RWPE2 (cell line): ENCODE results near the gene FAM110D.

Experiments used
- ATAC-seq: fragments of 200-7000 bp; cut with Tn5 transposase; 3 replicates; pipeline ENCODE4 v1.9.1; 2021; ENCODE audit warnings: low read depth
- DNase-seq: peaks from one replicate; pipeline ENCODE4 v3.0.0-alpha.2; 2020; ENCODE audit warnings: low spot score
- H3K27ac ChIP-seq: fragments of 450-650 bp; 2 replicates; pipeline ENCODE4 v1.5.1; 2017; ENCODE audit warnings: mild to moderate bottlenecking; ENCODE audit not compliant: poor library complexity, severe bottlenecking
- H3K27me3 ChIP-seq: fragments of 250-450 bp; sonication (Bioruptor Pico); 2 replicates; pipeline ENCODE4 v1.5.1; 2021; ENCODE audit warnings: mild to moderate bottlenecking, moderate library complexity; ENCODE audit not compliant: insufficient read depth, poor library complexity, severe bottlenecking
- H3K36me3 ChIP-seq: fragments of 250-450 bp; sonication (Bioruptor Pico); 2 replicates; pipeline ENCODE4 v1.5.1; 2020; ENCODE audit warnings: low read depth, mild to moderate bottlenecking, moderate library complexity
- H3K4me1 ChIP-seq: fragments of 250-450 bp; sonication (Bioruptor Pico); 2 replicates; pipeline ENCODE4 v1.5.1; 2021; ENCODE audit warnings: mild to moderate bottlenecking, moderate library complexity; ENCODE audit not compliant: insufficient read depth, poor library complexity, severe bottlenecking
- H3K4me3 ChIP-seq: fragments of 250-450 bp; sonication (Bioruptor Pico); 2 replicates; pipeline ENCODE4 v1.5.1; 2021; ENCODE audit warnings: mild to moderate bottlenecking, moderate library complexity; ENCODE audit not compliant: severe bottlenecking
- H3K9me3 ChIP-seq: fragments of 250-450 bp; sonication (Bioruptor Pico); 2 replicates; pipeline ENCODE4 v1.5.1; 2021; ENCODE audit warnings: mild to moderate bottlenecking, moderate library complexity; ENCODE audit not compliant: severe bottlenecking
- TF ChIP-seq, protein P1 (sequence below): fragments of 450-650 bp; IDR thresholded peaks from one replicate; pipeline ENCODE4 v1.5.1; 2017; ENCODE audit warnings: mild to moderate bottlenecking, moderate library complexity; ENCODE audit not compliant: poor library complexity, severe bottlenecking

The FAM110D gene

DNA sequence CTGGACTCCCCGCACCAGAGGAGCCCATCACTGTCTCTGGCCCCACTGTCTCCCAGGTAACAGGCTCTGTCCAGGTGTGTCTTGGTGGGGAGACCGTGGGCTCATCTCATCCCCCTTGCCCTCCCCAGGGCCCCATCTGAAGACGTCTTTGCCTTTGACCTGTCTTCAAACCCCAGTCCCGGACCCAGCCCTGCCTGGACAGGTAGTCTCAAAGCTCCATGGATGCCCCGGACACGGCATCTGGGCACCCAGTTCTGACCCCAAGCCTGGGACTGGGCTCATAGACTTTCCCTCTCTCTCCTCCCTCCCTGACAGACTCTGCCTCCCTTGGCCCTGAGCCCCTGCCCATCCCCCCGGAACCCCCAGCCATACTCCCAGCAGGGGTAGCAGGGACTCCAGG lies 25.2 kb downstream of the FAM110D start:
- H3K36me3 ChIP-seq, result peaks cover 46% of the 10 kb centered on the region

GRCh38 chr1:26184883-26185282 lies 26.0 kb downstream of the FAM110D start:
- H3K9me3 ChIP-seq, result no peaks in the 10 kb centered on the region
- H3K4me1 ChIP-seq, result peaks cover 3% of the 10 kb centered on the region
- H3K27me3 ChIP-seq, result no peaks in the 10 kb centered on the region
- TF ChIP-seq, protein P1, sequence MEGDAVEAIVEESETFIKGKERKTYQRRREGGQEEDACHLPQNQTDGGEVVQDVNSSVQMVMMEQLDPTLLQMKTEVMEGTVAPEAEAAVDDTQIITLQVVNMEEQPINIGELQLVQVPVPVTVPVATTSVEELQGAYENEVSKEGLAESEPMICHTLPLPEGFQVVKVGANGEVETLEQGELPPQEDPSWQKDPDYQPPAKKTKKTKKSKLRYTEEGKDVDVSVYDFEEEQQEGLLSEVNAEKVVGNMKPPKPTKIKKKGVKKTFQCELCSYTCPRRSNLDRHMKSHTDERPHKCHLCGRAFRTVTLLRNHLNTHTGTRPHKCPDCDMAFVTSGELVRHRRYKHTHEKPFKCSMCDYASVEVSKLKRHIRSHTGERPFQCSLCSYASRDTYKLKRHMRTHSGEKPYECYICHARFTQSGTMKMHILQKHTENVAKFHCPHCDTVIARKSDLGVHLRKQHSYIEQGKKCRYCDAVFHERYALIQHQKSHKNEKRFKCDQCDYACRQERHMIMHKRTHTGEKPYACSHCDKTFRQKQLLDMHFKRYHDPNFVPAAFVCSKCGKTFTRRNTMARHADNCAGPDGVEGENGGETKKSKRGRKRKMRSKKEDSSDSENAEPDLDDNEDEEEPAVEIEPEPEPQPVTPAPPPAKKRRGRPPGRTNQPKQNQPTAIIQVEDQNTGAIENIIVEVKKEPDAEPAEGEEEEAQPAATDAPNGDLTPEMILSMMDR, result no peak
- no peak overlapping the region for H3K4me3 ChIP-seq
- no peak overlapping the region for H3K27ac ChIP-seq
- ATAC-seq (no peak), DNase-seq (no peak)
- peaks cover 50% of the 10 kb centered on the region for H3K36me3 ChIP-seq

More for the DNA sequence above, 25.2 kb downstream of the FAM110D start:
- Histone ChIP-seq H3K4me3 (no peak overlapping the region), H3K27ac (no peak overlapping the region), H3K27me3 (no peaks in the 10 kb centered on the region), H3K4me1 (peaks cover 3% of the 10 kb centered on the region), H3K9me3 (no peaks in the 10 kb centered on the region)
- DNase-seq (no peak), ATAC-seq (no peak)
- TF ChIP-seq, protein P1, result no peak

- DNase-seq (no peak), ATAC-seq (no peak)
- Histone ChIP-seq H3K27me3 (no peaks in the 10 kb centered on the region), H3K36me3 (peaks cover 27% of the 10 kb centered on the region), H3K27ac (no peak overlapping the region), H3K4me3 (no peak overlapping the region), H3K4me1 (no peaks in the 10 kb centered on the region), H3K9me3 (no peaks in the 10 kb centered on the region)
- TF ChIP-seq, protein P1, result no peak
These were observed 29.0 kb downstream of the FAM110D start for GRCh38 chr1:26187882-26188281.

DNA sequence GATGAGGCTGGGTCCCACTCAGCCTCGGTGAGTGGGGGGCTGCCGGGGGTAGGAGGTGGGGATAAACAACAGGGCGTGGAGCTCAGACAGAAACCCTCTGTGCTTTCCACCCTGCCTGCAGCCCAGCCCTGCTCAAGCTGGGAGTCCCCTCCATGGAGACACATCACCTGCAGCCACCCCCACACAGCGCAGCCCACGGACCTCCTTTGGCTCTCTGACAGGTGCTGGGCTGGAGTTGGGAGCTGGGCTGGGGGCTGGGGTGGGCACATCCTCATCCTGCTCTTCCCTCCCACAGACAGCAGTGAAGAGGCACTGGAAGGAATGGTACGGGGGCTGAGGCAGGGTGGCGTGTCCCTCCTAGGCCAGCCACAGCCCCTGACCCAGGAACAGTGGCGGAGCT lies 29.6 kb downstream of the FAM110D start:
- no peak for ATAC-seq
- no peak overlapping the region for H3K4me3 ChIP-seq

DNA sequence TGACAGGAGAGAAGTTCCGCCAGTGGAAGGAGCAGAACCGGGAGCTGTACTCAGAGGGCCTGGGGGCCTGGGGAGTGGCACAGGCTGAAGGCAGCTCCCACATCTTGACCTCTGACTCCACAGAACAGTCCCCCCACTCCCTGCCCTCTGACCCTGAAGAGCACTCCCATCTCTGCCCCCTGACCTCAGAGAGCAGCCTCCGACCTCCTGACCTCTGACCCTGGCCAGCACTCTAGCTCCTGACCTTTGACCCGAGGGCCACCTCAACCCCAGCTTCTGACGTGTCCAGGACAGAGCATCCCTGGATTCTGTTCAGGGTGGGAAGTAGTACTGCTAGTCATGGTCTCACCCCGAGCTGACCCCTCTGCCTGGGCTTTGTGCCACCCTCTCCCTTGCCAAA lies 30.5 kb downstream of the FAM110D start:
- no peak overlapping the region for H3K27ac ChIP-seq
- DNase-seq (no peak), ATAC-seq (no peak)
- H3K27me3 ChIP-seq, result no peaks in the 10 kb centered on the region
- H3K4me1 ChIP-seq, result no peaks in the 10 kb centered on the region
- TF ChIP-seq, protein P1, result no peak
- no peaks in the 10 kb centered on the region for H3K9me3 ChIP-seq
- H3K36me3 ChIP-seq, result peaks cover 21% of the 10 kb centered on the region
- H3K4me3 ChIP-seq, result no peak overlapping the region

More for the DNA sequence above, 29.6 kb downstream of the FAM110D start:
- Histone ChIP-seq H3K4me1 (no peaks in the 10 kb centered on the region), H3K9me3 (no peaks in the 10 kb centered on the region), H3K27ac (no peak overlapping the region), H3K27me3 (no peaks in the 10 kb centered on the region), H3K36me3 (peaks cover 21% of the 10 kb centered on the region)
- TF ChIP-seq, protein P1, result no peak
- no peak for DNase-seq
